Lower leg skin (tissue), 4 donors: ENCODE measurements around the gene SLC25A23. TPM values are rescaled to one million over a fixed set of nuclear protein-coding genes. Genes with fewer than 3 reads are reported as not detected.

Source experiments
- DNase-seq, 2 donors: peaks; one replicate each; pipeline ENCODE4 v3.0.0-alpha.2; 2019; ENCODE audit warnings: low spot score in 2 of 2
- H3K4me3 ChIP-seq: fragments of 200-600 bp; sonication (generic); 2 replicates; pipeline ENCODE4 v1.5.1; 2017; ENCODE audit warnings: mild to moderate bottlenecking, low read depth; ENCODE audit not compliant: poor library complexity, severe bottlenecking
- POLR2A ChIP-seq, 2 donors: fragments of 450-650 bp; IDR thresholded peaks; one replicate each; pipeline ENCODE4 v1.6.1; 2016 to 2017; ENCODE audit warnings: antibody characterized with exemption in 2 of 2, mild to moderate bottlenecking in 1 of 2, moderate library complexity in 1 of 2
- WGBS, 2 donors: methylation state at CpG; one replicate each; pipeline ENCODE4 v1.1.5; 2018; 5-methylcytosine and 5-hydroxymethylcytosine counted together
- intact Hi-C: fragments of 100-400 bp; cut with DNase I; formaldehyde crosslinking; loops from one replicate; pipeline ENCODE4 v1.15.0; 2023; ENCODE audit warnings: low total_unique reads
- total RNA-seq, 4 donors: library from RNA; depleted of rRNA; stranded (reverse); fragments of >200 nt; gene quantifications; one replicate each; pipeline ENCODE4 v1.1.0, GENCODE V29; 2016
- TF ChIP-seq, protein P1 (sequence below), 3 donors: fragments of 450-650 bp; IDR thresholded peaks; one replicate each; pipeline ENCODE4 v1.5.1; 2016; ENCODE audit warnings: antibody characterized with exemption in 3 of 3, mild to moderate bottlenecking in 3 of 3, moderate library complexity in 2 of 3

Gene SLC25A23
- total RNA-seq, 4 donors from 2014 or later: 60.9 to 102 (median 76.0) TPM

DNA sequence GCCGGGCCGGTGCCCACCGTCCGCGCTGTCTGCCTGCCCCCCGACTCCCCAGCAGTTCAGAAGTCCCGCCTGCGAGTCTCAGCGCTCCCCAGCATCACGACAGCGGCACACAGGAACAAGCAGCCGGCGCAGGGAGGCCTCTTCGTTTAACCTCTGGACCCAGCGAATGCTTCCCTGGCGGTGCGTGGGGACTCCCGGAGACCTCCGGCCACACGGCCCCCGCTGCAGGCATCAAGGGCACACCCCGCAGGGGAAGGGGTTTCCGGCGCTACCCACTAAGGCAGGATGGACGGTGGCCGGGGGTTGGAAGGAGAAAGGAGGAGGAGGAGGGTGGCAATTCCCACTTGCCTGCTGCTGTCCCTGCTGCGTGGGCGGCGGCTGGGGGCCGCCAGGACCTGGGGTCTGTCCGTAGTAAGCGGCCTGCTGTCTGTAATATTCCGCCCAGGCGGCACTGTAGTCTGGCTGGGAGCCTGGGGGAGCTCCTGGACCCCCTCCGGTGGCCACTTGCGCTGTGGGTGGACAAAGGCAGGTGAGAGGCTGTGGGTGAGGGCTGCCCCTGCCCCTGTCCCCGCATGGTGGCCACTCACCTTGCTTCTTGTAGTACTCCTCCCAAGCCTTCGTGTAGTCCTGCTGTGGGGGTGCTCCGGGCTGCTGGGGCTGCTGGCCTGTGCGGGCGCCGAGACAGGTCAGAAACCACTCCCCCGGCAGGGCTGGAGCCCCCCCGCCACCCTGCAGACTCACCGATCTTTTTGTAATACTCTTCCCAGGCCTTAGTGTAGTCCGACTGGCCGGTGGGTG, 44.6 kb downstream of the SLC25A23 start:
- intact Hi-C loops: no loop called here
- H3K4me3 ChIP-seq: no peak overlapping the region
- no peak for DNase-seq
- WGBS, 2 donors: 95% methylated on average over 38 to 47 of the region's 47 CpGs
- TF ChIP-seq, protein P1, sequence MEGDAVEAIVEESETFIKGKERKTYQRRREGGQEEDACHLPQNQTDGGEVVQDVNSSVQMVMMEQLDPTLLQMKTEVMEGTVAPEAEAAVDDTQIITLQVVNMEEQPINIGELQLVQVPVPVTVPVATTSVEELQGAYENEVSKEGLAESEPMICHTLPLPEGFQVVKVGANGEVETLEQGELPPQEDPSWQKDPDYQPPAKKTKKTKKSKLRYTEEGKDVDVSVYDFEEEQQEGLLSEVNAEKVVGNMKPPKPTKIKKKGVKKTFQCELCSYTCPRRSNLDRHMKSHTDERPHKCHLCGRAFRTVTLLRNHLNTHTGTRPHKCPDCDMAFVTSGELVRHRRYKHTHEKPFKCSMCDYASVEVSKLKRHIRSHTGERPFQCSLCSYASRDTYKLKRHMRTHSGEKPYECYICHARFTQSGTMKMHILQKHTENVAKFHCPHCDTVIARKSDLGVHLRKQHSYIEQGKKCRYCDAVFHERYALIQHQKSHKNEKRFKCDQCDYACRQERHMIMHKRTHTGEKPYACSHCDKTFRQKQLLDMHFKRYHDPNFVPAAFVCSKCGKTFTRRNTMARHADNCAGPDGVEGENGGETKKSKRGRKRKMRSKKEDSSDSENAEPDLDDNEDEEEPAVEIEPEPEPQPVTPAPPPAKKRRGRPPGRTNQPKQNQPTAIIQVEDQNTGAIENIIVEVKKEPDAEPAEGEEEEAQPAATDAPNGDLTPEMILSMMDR (IDR thresholded peaks at IDR 0.05): no peak
- TF ChIP-seq POLR2A (IDR thresholded peaks at IDR 0.05): no peak

DNA sequence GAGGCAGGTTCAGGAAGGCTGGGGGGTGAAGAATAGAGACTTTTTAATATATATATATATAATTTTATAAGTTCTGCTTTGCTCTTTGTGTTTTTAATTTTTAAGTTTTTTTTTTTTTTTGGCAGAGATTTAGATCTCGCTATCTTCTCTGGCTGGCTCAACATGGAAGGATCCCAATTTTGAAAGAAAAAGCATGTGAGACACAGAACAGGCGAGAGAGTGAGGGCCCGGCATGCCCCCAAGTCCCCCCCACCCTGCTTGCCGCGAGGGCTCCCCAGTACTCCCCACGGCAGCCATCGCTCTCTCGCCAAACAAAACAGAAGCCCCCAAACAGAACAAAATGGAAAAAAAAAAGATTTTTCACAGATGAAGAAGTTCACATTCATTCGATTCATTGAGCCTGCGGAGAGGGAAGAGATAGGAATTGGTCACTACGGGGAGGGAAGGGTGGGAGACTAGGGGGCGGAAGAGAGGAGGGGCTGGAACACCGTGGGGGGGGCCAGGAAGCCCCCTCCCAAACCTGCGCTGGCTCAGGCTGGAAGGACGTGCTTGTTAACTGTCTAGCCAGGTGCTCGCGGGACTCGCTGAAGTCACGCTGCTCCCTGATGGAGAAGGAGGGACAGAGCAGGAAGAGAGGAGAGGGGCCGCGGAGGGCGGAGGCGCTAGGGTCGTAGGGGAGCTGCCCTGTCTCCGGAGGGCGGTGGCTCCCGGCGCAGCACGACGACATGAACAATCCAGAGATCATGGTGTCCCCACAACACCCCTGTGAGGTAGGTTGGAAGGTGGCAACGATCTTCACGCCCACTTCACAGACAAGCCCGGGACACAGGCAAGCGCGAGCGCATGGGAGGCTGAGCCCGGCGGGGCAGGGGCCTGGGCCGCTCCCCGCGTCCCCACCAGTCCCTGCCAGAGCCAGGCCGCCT, 45.6 kb downstream of the SLC25A23 start:
- no peak overlapping the region for H3K4me3 ChIP-seq
- TF ChIP-seq POLR2A (IDR thresholded peaks at IDR 0.05): no peak
- TF ChIP-seq, protein P1 (IDR thresholded peaks at IDR 0.05): no peak
- intact Hi-C loops: no loop called here
- WGBS, 2 donors: 70 to 73% methylated on average over 42 of the region's 42 CpGs
- no peak for DNase-seq

DNA sequence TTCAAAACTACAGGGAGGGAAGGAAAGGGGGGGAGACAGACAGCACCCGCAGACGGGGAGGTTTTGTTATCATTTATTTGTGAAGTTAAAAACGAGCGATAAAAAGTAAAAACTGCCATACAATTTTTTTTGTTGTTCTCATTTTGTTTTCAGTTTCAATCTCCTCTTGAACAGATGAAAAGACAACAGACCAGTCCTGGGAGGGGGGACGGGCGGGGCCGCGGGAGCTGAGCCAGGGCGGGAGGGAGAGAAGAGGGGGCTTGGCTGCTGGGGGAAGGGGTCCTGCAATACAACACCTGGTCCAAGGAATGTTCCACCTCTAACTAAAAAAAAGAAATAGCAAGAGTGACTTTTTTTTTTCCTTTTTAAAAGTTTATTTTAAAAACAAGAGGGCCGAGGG, 46.3 kb downstream of the SLC25A23 start:
- no peak for DNase-seq
- H3K4me3 ChIP-seq: no peak overlapping the region
- intact Hi-C loops: no loop called here
- no peak for TF ChIP-seq POLR2A (IDR thresholded peaks at IDR 0.05)
- TF ChIP-seq, protein P1 (IDR thresholded peaks at IDR 0.05): no peak
- WGBS, 2 donors: 56 to 61% methylated on average over 10 of the region's 10 CpGs

DNA sequence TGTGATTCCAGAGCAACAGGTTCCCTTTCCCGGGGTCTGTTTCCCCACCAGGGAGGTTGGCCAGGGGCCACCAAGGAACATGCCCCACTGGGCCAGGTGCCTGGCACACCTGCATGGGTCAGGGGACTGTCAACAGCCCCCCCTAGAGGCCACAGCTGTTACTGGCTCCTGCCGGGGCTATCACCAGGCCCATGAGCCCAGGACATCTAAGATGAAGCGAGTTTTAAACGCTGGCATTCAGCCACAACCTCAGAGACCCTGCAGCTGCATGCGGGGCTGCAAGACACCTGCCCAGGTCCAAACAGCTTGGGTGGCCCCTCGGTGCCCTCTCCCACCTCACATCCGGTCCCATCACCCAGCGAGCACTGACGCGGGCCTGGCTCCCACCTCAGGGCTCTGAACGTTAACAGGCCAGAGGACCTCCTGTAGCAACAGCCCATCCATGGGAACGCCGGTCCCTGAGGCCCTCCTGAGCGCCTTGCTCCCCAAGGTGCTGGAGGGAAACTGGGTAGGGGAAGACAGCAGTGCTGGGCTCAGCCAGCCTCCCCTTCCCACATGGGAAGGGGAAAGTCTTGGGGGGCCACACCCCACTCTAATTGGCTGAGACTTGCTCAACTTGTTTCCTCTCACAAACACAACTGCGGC, 47.0 kb downstream of the SLC25A23 start:
- TF ChIP-seq, protein P1 (IDR thresholded peaks at IDR 0.05): no peak
- no peak for TF ChIP-seq POLR2A (IDR thresholded peaks at IDR 0.05)
- intact Hi-C loops: no loop called here
- 57 to 71% methylated on average over 12 to 14 of the region's 15 CpGs for WGBS, 2 donors
- no peak overlapping the region for H3K4me3 ChIP-seq
- DNase-seq: no peak

DNA sequence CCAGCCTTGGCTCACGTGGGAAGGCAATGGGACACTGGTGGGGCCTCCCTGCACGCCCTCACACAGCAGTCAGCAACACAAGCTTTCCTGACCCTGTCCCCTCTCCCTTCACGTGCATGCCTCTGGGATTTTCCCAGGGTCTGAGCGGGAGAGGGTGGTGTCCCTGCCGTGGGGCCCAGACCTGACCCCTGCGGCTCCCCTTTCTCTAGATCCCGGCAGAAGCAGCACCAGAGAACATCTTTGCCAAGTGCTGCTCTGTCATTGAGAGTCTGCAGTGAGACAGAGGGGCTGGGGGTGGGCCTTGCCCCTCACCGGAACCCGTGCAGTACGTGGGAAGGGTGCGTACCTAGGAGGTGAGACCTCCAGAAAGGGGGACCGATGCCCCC, 47.5 kb downstream of the SLC25A23 start:
- 62 to 75% methylated on average over 12 of the region's 12 CpGs for WGBS, 2 donors
- intact Hi-C loops: no loop called here
- no peak for DNase-seq
- H3K4me3 ChIP-seq: no peak overlapping the region
- TF ChIP-seq, protein P1 (IDR thresholded peaks at IDR 0.05): no peak
- TF ChIP-seq POLR2A (IDR thresholded peaks at IDR 0.05): no peak
